PFSK-1 (cell line): Measurements from ENCODE around the gene HSPG2.

ENCODE experiments used
- FOXP2 ChIP-seq: optimal IDR thresholded peaks from 2 replicates; pipeline ENCODE3; 2011; ENCODE audit warnings: borderline replicate concordance, control low read depth, inconsistent platforms; ENCODE audit not compliant: insufficient read depth; ENCODE audit errors: extremely low read length, extremely low read depth
- POLR2AphosphoS5 ChIP-seq: IDR thresholded peaks from 2 replicates; pipeline ENCODE4 v1.6.1; 2012; ENCODE audit warnings: low read depth, mild to moderate bottlenecking, control low read depth, low read length, moderate library complexity
- REST ChIP-seq, 2 experiments: IDR thresholded peaks; 2 replicates each; pipeline versions ENCODE4 v1.6.1 to v1.8.0; 2011 to 2012; ENCODE audit warnings: low read depth in 2 of 2, low read length in 2 of 2, control low read depth in 1 of 2, inconsistent platforms in 1 of 2, mild to moderate bottlenecking in 1 of 2, moderate library complexity in 1 of 2; ENCODE audit not compliant: insufficient read depth in 1 of 2
- SIN3A ChIP-seq: IDR thresholded peaks from 2 replicates; pipeline ENCODE4 v1.6.1; 2012; ENCODE audit warnings: mild to moderate bottlenecking, low read length, moderate library complexity, borderline replicate concordance; ENCODE audit not compliant: insufficient read depth
- TAF1 ChIP-seq: IDR thresholded peaks from 2 replicates; pipeline ENCODE4 v1.6.1; 2012; ENCODE audit warnings: low read length, control low read depth, borderline replicate concordance; ENCODE audit not compliant: insufficient read depth

HSPG2 gene

GRCh38 chr1:21921100-21921875 is 15.8 kb downstream of the HSPG2 start:
- no peak for TF ChIP-seq SIN3A
- no peak for TF ChIP-seq TAF1
- no peak for TF ChIP-seq REST (IDR thresholded peaks at IDR 0.05; ENCODE audit: insufficient read depth in 1 of 2, low read depth in 2 of 2, low read length in 2 of 2)
- no peak for TF ChIP-seq FOXP2
- no peak for TF ChIP-seq POLR2AphosphoS5

GRCh38 chr1:21919520-21919919 is 17.6 kb downstream of the HSPG2 start:
- no peak for TF ChIP-seq SIN3A
- TF ChIP-seq FOXP2, result no peak
- TF ChIP-seq TAF1, result no peak
- no peak for TF ChIP-seq POLR2AphosphoS5
- TF ChIP-seq REST (IDR thresholded peaks at IDR 0.05; ENCODE audit: insufficient read depth in 1 of 2, low read depth in 2 of 2, low read length in 2 of 2), result no peak

- TF ChIP-seq REST (IDR thresholded peaks at IDR 0.05; ENCODE audit: insufficient read depth in 1 of 2, low read depth in 2 of 2, low read length in 2 of 2) (no peak), SIN3A (no peak), FOXP2 (no peak), TAF1 (no peak), POLR2AphosphoS5 (no peak)
These were observed 20.5 kb downstream of the HSPG2 start for GRCh38 chr1:21916447-21917238.

- TF ChIP-seq SIN3A, result no peak
These were observed 22.1 kb downstream of the HSPG2 start for GRCh38 chr1:21914880-21915640.

GRCh38 chr1:21914450-21914849 is 22.7 kb downstream of the HSPG2 start:
- TF ChIP-seq SIN3A, result no peak
- no peak for TF ChIP-seq TAF1
- no peak for TF ChIP-seq POLR2AphosphoS5
- TF ChIP-seq REST (IDR thresholded peaks at IDR 0.05; ENCODE audit: insufficient read depth in 1 of 2, low read depth in 2 of 2, low read length in 2 of 2), result no peak
- no peak for TF ChIP-seq FOXP2
